K562 (cell line): ENCODE results near the gene C19orf12. TPM values are rescaled to one million over a fixed set of nuclear protein-coding genes. Genes with fewer than 3 reads are reported as not detected.
A peak's percentile ranks its signal among the peaks of the same experiment; 100 is the strongest.

Source experiments
- ATAC-seq: fragments of 200-7000 bp; cut with Tn5 transposase; 3 replicates; pipeline ENCODE4 v1.9.1; 2020; ENCODE audit warnings: moderate library complexity
- BruUV-seq: library from RNA; stranded (reverse); fragments of 400-500 nt; replicated peaks from 2 replicates; lab custom pipeline; 2021; lab: Mats Ljungman, UMichigan
- CTCF ChIA-PET: fragments of 300-600 bp; formaldehyde crosslinking; extraction: SDS; loops from one replicate; lab custom pipeline; 2021; ENCODE audit warnings: low intra/inter-chr PET ratio; lab: Yijun Ruan, JAX
- POLR2A ChIA-PET: fragments of 300-600, 350-650 bp; sonication (Branson Sonifier 250); formaldehyde crosslinking; extraction: SDS; loops from one replicate; lab custom pipeline; 2021; ENCODE audit warnings: antibody characterized with exemption, inconsistent platforms; lab: Yijun Ruan, JAX
- DNase-seq, 4 experiments: peaks; one replicate each; pipeline versions ENCODE4 v3.0.0 to v3.0.0-alpha.2; 2011 to 2018; ENCODE audit warnings: low spot score in 3 of 4, mixed read lengths in 3 of 4; ENCODE audit errors: extremely low read depth in 1 of 4
- FAIRE-seq: peaks from 2 replicates; lab custom pipeline; 2011; peaks lifted over from hg19 to GRCh38; lab: Jason Lieb, UNC
- H2AFZ ChIP-seq: 2 replicates; pipeline ENCODE4 v1.6.0; 2011; ENCODE audit warnings: low read depth, low read length, control low read depth, inconsistent platforms
- H3K27ac ChIP-seq: fragments of 200-600 bp; 3 replicates; pipeline ENCODE4 v1.8.0; 2011; ENCODE audit warnings: low read depth, mild to moderate bottlenecking, control low read depth, inconsistent platforms, low read length, moderate library complexity, mixed read lengths; ENCODE audit errors: extremely low read depth
- H3K27me3 ChIP-seq, 2 experiments: fragments of 300-600 bp in 1 of 2; 2 replicates in 1 of 2; 3 replicates in 1 of 2; pipeline versions ENCODE4 v1.6.0 to v1.8.0; 2011; ENCODE audit warnings: inconsistent platforms in 2 of 2, low read length in 2 of 2, mild to moderate bottlenecking in 1 of 2, mixed read lengths in 1 of 2, moderate library complexity in 1 of 2; ENCODE audit not compliant: control insufficient read depth in 2 of 2, insufficient read depth in 2 of 2
- H3K36me3 ChIP-seq: fragments of 300-600 bp; 3 replicates; pipeline ENCODE4 v1.8.0; 2011; ENCODE audit warnings: mild to moderate bottlenecking, low read length, inconsistent platforms; ENCODE audit not compliant: control insufficient read depth, insufficient read depth
- H3K4me1 ChIP-seq, 2 experiments: fragments of 200-600 bp in 1 of 2; replicated peaks in 1 of 2; 2 replicates in 1 of 2; 3 replicates in 1 of 2; pipeline versions ENCODE4 v1.5.1 to v1.8.0; 2011; ENCODE audit warnings: inconsistent platforms in 2 of 2, low read length in 2 of 2, mild to moderate bottlenecking in 1 of 2, mixed read lengths in 1 of 2, moderate library complexity in 1 of 2; ENCODE audit not compliant: control insufficient read depth in 2 of 2, insufficient read depth in 2 of 2
- H3K4me2 ChIP-seq: 2 replicates; pipeline ENCODE4 v1.6.1; 2011; ENCODE audit warnings: low read length, control low read depth, inconsistent platforms, mixed read lengths; ENCODE audit not compliant: insufficient read depth
- H3K4me3 ChIP-seq: fragments of 200-600 bp; sonication (generic), shearing (Covaris generic); 2 replicates; pipeline ENCODE4 v1.5.1; 2016; ENCODE audit warnings: control low read depth, inconsistent platforms
- H3K79me2 ChIP-seq: fragments of 200-600 bp; 3 replicates; pipeline ENCODE4 v1.8.0; 2011; ENCODE audit warnings: low read length, inconsistent platforms; ENCODE audit not compliant: control insufficient read depth, insufficient read depth
- H3K9ac ChIP-seq, 2 experiments: 2 replicates each; pipeline versions ENCODE4 v1.6.0 to v1.6.1; 2011; ENCODE audit warnings: low read depth in 2 of 2, low read length in 2 of 2, control low read depth in 1 of 2, inconsistent platforms in 1 of 2, mild to moderate bottlenecking in 1 of 2, mixed read lengths in 1 of 2; ENCODE audit not compliant: insufficient read depth in 1 of 2
- H3K9me1 ChIP-seq: one replicate; pipeline ENCODE4 v1.6.0; 2011; ENCODE audit warnings: inconsistent platforms, mild to moderate bottlenecking, low read length, moderate library complexity; ENCODE audit not compliant: control insufficient read depth, insufficient read depth
- H3K9me3 ChIP-seq: replicated peaks from 2 replicates; pipeline ENCODE4 v1.5.1; 2011; ENCODE audit warnings: low read depth, low read length, inconsistent platforms; ENCODE audit not compliant: control insufficient read depth, insufficient read depth
- H4K20me1 ChIP-seq: replicated peaks from 2 replicates; pipeline ENCODE4 v1.6.1; 2011; ENCODE audit warnings: low read length, inconsistent platforms, mixed read lengths; ENCODE audit not compliant: control insufficient read depth, insufficient read depth
- DPF2 ChIP-seq: fragments of 450-650 bp; IDR thresholded peaks from 2 replicates; pipeline ENCODE4 v1.6.1; 2016
- MED1 ChIP-seq: sonication (generic); formaldehyde crosslinking; IDR thresholded peaks from 2 replicates; pipeline ENCODE4 v1.8.1; 2023; ENCODE audit warnings: missing genetic modification reagents, borderline replicate concordance
- POLR2G ChIP-seq: fragments of 200-400 bp; formaldehyde crosslinking; IDR thresholded peaks from 2 replicates; pipeline ENCODE4 v1.6.1; 2017; ENCODE audit warnings: low read depth, mild to moderate bottlenecking, antibody characterized with exemption, low read length, moderate library complexity
- RBM15 ChIP-seq: fragments of 200-400 bp; formaldehyde crosslinking; IDR thresholded peaks from 2 replicates; pipeline ENCODE4 v1.6.1; 2018; ENCODE audit warnings: mild to moderate bottlenecking, low read length, moderate library complexity; ENCODE audit not compliant: insufficient read depth
- ZBTB33 ChIP-seq: sonication (generic); formaldehyde crosslinking; IDR thresholded peaks from 2 replicates; pipeline ENCODE4 v1.8.1; 2023; ENCODE audit warnings: mild to moderate bottlenecking, missing genetic modification reagents
- WGBS: fragments of 100-300 bp; shearing (Covaris generic); methylation state at CpG from one replicate; pipeline ENCODE4 v1.1.6; 2016; ENCODE audit warnings: low coverage, mixed read lengths; ENCODE audit not compliant: insufficient coverage; ENCODE audit errors: missing lambda C conversion rate; 5-methylcytosine and 5-hydroxymethylcytosine counted together
- in situ Hi-C: fragments of 300-500 bp; cut with MboI; formaldehyde crosslinking; loops from 4 replicates; pipeline ENCODE4 v1.15.0; 2018; ENCODE audit warnings: inconsistent platforms, mixed read lengths
- intact Hi-C: fragments of 100-400 bp; cut with micrococcal nuclease; formaldehyde crosslinking; loops from 2 replicates; pipeline ENCODE4 v1.14.2; 2022
- polyA plus RNA-seq, 8 experiments: library from polyadenylated mRNA; depleted of rRNA in 4 of 8; stranded (reverse) in 5 of 8; unstranded in 3 of 8; fragments of >200 nt; fragmentation: Nextera tagmentation in 2 of 8; fragmentation: Illumina TruSeq in 1 of 8; extraction: Ambion mirVana in 2 of 8; extraction: Trizol in 1 of 8; gene quantifications; 2 replicates each; pipeline versions ENCODE4 v1.2.1 to v1.2.3, GENCODE V29; 2011 to 2014; ENCODE audit warnings: inconsistent platforms in 1 of 8, missing spikeins in 1 of 8
- total RNA-seq, 7 experiments: library from RNA; depleted of rRNA in 6 of 7; stranded (reverse); fragments of >200 nt in 6 of 7; fragmentation: Illumina TruSeq in 2 of 7; extraction: Trizol in 2 of 7; gene quantifications; 2 replicates each; pipeline versions ENCODE4 v1.2.1 to v1.2.3, GENCODE V29; 2011 to 2021; ENCODE audit warnings: low replicate concordance in 1 of 7

C19orf12 gene
- total and polyA plus RNA-seq, 9 of the 15 experiments (the other 6 are each of a cell fraction or from before 2014, with no cell fraction given): 1.9 to 14.5 (median 10.2) TPM

GRCh38 chr19:29673451-29674371 lies 41.4 kb downstream of the C19orf12 start:
- in situ Hi-C loops: no loop called here
- Histone ChIP-seq H4K20me1 (0 out of 2 replicates have a peak, but pooled peaks cover 4% of the 10 kb centered on the region), H2AFZ (no peak overlapping the region), H3K9ac (no peak overlapping the region), H3K4me2 (no peak overlapping the region), H3K27ac (no peak overlapping the region), H3K36me3 (peaks cover 47% of the 10 kb centered on the region; the same call in 2 of the 3 replicates), H3K79me2 (peaks cover 40% of the 10 kb centered on the region), H3K4me1 (peaks cover 16 to 52% of the 10 kb centered on the region in 2 experiments; a peak in 4 of 5 replicates), H3K9me1 (no peaks in the 10 kb centered on the region), H3K4me3 (no peak overlapping the region), H3K27me3 (no peaks in the 10 kb centered on the region), H3K9me3 (no peaks in the 10 kb centered on the region)
- ChIA-PET CTCF (no interaction called here), POLR2A (interaction anchor here (0.7 to 1.7 kb wide), 3 partner anchors 11 to 489 kb away, joined by 3 to 5 read pairs (median 3); no protein-coding TSS in a partner anchor)
- no peak for ATAC-seq
- no peak for FAIRE-seq
- intact Hi-C loops: no loop called here
- BruUV-seq: no TSS peak
- TF ChIP-seq RBM15 (no peak), ZBTB33 (peak; percentile 89; the same call in 1 of the 2 replicates), DPF2 (no peak), POLR2G (0 out of 2 replicates have a peak, but pooled peaks have one; percentile 23), MED1 (CRISPR knock-in tag) (no peak)
- 92% methylated on average over 40 of the region's 57 CpGs for WGBS
- DNase-seq: no peak
